HG03139 (cell line): Measurements from ENCODE around the gene ZNF883.

Experiments used
- ATAC-seq: cut with Tn5 transposase; IDR thresholded peaks from one replicate; pipeline ENCODE4 v1.9.1; 2021; ENCODE audit not compliant: unreplicated experiment

ZNF883 gene

DNA sequence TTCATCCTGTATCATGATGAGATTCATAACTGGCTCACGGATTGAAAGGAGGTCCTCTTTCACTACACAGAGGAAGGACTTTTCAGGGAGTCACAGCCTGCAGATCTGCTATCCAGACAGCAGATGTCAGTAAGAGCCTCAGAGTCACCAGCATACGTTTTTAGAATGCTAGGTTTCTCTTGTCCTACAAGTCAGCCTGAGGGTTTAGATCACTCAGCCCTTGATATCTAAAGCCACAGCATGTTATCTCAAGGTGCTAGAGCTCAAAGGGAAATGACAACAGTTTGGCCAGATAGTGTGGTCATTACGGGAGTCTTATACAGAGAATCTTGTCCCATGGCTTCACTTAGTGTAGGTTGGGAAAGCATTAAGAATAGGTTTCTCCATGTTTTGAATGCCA is 90.4 kb downstream of the ZNF883 start:
- ATAC-seq = no peak

DNA sequence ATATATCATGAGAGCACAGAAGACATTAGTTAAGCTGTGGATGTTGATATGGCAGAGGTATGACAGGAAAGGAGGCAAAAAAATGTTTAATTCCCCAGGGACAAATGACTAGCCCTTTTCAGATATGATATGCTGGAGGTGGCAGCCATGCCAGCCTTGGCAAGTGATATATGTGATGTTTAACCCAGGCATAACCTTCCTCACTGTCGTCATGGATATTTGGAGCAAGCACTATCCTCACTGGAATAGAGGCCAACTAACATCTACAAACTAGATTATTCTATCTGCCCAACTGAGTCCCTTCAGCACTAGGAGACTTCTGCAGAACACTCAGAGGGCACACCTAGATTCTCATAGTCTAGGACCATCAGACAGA is 94.0 kb downstream of the ZNF883 start:
- ATAC-seq = no peak

DNA sequence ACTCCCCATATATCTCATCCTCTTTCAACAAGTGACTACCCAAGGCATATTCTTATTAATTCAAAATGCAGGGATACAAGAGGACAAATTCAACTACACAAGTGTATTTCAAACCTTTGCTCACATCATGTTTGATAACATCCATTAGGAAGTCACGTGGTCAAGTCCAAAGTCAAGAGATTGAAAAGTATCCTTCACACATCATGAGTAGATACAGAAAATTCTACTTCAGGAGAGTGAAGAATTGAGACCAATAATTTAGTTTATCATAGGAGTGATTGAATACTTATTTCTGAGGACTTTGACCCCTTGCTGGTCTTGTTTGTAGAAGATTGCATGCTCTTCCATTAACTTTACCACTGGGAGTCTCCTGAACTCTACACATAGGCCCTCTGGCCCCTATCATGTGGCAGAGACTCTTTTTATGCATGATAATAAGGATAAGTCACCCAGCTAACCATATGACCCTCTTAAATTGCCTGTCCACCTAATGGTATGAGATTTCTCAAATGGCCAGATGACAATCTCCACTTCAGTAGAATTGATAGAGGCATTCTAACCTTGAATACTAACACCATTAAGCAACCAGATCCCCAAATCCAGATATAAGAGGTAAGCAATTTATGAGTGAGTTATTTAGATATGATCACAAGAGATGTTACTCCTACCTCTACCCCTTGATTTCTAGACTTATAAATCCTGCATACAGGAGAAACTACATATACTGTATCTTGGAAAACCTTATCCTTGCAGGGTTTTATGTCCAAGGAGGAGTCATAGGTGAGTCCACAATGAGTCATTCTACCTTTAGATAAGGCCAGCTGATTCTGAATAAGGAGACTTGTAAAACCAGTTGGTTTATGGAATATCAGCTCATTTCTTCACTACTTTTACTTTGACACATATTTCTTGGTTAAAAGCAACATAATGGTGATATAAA is 94.7 kb downstream of the ZNF883 start:
- ATAC-seq = no peak

DNA sequence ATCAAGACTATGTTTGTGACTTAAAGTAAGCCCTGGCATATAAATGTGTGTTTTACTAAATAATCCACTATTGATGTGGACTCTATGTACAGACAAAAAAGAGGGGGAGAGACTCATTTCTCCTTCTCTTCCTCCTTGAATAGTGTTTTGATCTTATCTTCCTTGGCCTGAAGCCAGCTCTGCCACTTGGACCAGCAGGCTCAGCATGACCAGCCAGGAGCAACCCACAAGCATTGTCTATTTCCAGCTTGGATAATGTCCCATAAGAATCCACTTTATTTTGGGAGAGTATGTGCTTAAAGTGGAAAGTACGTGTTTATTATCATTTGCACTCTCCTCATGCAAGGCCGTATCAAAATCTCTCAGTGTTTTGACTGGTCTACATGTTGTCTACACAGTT is 97.5 kb downstream of the ZNF883 start:
- no peak for ATAC-seq

DNA sequence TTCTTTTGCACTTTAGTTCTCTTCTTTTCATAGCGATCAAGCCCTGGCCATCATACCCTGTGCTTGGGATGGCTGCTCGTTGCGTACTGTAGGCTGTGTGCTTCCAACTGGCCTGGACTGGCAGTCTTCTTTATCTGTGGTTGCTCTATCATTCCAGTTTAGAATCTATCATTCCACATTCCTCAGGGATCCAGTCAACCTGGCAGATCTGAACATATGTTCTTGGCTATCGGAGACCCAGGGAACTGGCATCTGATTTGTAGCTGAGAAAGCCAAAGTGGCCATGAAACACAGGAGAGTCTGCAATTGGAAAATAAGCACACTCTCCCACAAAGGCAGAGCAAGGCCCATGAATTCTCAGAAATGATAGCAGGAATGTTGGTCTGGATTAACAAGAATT is 98.7 kb downstream of the ZNF883 start:
- no peak for ATAC-seq

DNA sequence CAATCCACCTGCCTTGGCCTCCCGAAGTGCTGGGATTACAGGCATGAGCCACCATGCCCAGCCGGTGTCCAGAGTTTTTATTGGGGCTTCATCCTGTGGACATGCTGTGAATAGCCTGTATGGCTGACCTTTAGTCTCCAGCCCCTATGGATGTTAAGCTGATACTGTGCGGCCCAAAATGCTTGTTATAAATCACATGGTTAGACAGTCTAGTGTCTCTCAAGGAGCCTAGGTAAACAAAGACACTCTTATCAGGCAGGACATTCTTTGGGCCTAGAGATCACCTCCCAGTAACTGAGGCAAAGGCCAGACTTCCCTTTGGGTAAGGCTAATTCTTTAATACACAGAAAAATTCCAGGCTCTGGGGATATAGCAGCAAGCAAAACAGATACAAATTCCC is 99.4 kb downstream of the ZNF883 start:
- no peak for ATAC-seq

DNA sequence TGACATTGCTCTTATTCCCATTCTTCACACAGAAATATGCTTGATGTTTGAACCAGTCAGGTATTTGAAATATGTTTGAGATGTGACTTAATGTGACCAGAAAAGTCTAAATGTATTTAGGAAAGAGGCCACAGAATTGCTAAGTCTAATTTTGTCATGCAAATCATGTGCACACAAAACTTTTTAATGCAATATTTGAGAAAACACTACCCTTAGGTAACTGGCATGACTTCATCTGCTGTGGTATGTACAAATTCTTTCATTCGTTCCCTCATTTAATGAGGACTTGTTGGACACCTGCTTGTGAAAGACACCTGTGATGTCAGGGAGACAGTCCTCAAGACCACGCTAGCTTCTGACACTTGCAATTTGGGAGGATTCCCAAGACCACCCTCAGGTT is 100.3 kb downstream of the ZNF883 start:
- no peak for ATAC-seq
